Activated CD8-positive, alpha-beta memory T cell treated with anti-CD3 and anti-CD28 coated beads, Interleukin-2, amount 50 U/mL, for 1 hour (primary cell): ENCODE data around the gene AP1B1.

Source experiments
- DNase-seq: peaks from one replicate; pipeline ENCODE4 v3.0.0-alpha.2; 2020; ENCODE audit errors: extremely low read depth

The AP1B1 gene

DNA sequence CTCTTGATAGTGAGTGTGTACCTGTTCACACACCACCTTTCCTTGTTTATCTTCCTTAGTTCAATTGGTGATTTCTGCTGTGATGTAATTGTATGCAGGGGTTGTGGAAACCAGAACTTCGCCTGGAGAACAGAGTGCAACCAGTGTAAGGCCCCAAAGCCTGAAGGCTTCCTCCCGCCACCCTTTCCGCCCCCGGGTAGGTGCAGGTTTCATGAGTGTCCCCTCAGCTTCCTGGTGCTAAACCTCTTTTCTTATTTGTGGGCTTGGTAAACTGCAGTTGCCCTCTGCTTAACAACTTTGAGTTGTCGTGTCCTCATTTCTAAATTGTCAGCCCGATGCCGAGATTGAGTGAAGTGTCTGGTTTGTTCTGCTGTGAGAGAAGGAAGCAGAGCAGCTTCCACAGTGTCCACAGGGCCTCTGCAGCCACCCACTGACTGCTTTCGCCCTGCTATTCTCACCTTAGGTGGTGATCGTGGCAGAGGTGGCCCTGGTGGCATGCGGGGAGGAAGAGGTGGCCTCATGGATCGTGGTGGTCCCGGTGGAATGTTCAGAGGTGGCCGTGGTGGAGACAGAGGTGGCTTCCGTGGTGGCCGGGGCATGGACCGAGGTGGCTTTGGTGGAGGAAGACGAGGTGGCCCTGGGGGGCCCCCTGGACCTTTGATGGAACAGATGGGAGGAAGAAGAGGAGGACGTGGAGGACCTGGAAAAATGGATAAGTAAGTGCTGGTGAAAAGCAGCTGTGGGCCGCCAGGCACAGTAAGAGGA, 89.1 kb downstream of the AP1B1 start:
- DNase-seq: no peak

DNA sequence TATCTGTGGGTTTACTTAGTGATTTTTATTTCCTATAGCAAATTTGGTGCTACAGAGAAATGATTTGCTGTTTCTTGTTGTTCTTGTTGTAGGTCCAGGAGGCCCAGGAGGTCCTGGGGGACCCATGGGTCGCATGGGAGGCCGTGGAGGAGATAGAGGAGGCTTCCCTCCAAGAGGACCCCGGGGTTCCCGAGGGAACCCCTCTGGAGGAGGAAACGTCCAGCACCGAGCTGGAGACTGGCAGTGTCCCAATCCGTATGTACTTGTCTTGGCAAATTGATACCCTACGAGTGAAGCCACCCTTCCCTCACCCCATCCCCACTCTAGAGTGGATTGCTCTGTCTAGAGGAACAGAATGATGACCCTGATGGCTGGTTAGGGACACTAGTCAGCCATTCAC, 89.7 kb downstream of the AP1B1 start:
- no peak for DNase-seq

DNA sequence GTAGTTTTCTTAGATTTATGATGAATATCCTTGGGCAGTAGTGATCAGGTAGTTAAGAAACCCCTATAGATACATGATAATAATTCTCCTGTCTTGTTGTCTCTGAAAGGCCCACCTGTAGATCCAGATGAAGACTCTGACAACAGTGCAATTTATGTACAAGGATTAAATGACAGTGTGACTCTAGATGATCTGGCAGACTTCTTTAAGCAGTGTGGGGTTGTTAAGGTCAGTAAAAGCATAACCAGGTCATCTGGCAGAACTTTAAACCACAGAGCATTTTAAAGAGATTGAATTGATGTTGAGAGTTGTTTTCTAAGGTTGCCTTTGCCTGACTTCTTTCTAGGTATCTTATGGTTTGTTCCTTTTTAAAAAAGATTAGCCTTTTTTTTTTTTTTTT, 96.0 kb downstream of the AP1B1 start:
- DNase-seq: no peak

DNA sequence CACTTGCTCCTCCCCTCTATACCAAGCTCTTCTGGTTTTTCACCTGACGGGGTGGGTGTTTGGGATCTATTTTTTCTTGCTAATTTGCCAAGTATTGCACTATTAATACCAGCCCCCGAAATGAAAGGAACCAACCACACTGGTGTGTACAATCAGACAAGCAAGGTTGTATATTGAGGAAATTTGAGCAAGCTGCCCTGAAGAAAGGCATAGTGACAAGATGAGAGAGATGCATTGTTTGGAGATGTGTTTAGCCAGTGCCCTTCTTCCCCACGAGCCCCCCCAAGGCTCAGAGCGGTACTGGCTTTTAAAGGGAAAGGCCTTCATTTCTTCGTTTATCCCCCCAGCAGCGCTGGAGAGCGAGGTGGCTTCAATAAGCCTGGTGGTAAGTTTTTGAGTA, 97.2 kb downstream of the AP1B1 start:
- DNase-seq: no peak

DNA sequence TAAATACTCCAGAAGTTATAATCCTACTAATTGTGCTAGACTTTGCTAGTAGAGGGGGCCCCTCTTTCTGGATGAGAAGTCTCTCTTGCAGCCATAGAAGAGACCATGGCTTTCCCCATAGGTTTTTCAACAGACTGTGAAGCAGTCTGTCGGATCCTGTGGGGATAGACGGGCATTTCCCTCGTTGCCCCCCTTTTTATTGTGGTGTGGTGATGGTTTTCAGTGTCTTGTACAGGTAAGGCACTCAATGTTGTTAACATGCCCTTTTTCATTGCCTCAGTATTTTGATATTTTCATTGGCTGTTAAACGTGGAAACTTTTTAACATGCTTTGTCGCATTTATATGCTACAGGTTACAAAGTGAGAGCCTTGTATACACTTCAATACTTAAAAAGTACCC, 98.3 kb downstream of the AP1B1 start:
- no peak for DNase-seq

DNA sequence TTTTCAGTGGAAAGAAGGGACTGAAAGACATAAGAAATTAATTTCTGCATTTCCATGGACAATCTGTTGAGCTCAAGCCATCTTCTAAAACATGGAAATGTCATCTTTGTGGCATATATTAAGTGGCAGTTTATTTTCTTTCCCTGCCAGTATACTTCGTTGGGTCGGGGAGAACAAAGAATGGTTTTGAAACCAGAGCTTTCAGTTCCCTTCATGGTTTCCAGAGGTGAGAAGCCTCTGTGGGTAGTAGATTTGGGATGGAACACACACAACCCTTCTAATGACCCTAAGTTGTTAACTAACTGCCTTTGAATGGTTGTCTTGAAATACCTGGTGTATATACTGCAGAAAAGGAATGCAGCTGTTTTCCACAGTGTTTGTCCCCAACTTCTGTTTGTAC, 99.5 kb downstream of the AP1B1 start:
- no peak for DNase-seq

DNA sequence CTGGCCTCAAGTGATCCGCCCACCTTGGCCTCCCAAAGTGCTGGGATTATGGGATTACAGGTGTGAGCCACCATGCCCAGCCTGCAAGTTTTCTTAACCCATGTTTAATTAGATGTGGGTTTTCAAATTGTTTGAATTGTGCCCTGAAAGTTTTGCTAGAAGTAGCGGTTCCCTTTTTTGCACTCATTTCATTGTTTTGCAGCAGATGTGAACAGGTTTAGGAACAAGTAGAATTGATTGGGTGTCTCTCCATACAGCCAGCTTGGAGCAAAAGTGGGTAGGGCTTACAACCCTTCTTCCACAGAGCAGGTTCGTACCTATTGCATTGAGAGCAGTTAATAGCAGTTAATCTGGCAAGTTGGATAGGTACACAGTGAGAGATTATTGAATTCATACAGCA, 104.2 kb downstream of the AP1B1 start:
- DNase-seq: no peak

DNA sequence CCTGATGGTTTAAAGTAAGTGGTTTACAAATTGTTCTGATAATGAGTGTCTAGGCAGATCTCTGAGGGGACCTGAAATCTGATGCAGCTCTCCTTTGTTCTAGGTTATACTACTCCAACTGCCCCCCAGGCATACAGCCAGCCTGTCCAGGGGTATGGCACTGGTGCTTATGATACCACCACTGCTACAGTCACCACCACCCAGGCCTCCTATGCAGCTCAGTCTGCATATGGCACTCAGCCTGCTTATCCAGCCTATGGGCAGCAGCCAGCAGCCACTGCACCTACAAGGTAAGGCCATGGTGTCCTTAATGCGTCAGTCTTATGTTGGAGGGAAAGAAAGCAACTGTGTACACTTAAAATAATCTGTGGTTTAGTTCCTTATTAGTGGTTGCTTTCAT, 110.4 kb downstream of the AP1B1 start:
- DNase-seq: no peak
